Activated CD4-positive, alpha-beta T cell treated with anti-CD3 and anti-CD28 coated beads, Interleukin-10, Interleukin-2, amounts not matched to agents 100 ng/mL and 50 ng/mL, durations not matched to agents 16 hours and 8 hours (primary cell): ENCODE measurements around the gene LDB3.

Experiments used
- DNase-seq: peaks from one replicate; pipeline ENCODE4 v3.0.0-alpha.2; 2020

Gene LDB3

GRCh38 chr10:86688398-86688921 lies 20.1 kb downstream of the LDB3 start:
- DNase-seq, result peak; percentile 66

DNA sequence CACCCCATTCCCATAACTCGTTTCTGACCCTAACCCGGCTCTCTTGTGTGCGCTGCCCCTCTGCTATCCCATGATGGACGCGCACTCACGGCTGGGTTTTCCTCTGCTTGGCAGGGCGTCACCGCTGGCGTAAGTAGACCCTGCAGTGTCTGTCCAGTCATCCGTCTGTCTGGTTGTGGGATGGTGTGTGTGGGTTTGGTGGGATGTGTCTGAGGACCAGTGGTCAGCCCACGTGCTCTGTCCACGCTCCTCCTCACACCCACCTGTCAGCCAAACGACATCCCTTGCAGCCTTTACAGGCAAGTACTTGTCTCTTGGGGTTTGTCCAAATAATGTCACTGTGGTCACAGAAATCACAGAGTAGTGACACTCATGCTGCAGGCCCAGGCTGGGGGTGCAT lies 20.8 kb downstream of the LDB3 start:
- no peak for DNase-seq

DNA sequence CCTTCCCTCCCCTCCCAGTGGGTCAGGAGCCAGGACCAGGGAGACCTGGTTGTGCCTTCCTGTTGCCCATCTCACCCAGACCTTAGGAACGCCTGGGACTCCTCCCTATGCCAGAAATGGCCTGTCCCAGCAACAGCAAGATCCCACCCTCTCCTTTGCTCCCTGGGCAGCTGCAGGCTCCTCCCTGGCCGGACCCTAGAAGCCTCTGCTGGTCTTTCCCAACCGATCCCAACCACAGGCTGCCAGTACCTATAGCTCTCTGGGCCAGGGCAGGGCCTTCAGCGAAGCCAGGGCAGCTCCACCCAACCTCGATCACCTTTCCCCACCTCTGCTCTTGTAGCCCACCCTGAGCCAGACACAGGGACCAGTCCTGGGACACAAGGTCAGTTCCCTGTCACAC lies 21.9 kb downstream of the LDB3 start:
- no peak for DNase-seq

GRCh38 chr10:86690657-86691084 lies 22.4 kb downstream of the LDB3 start:
- DNase-seq, result no peak

- DNase-seq, result no peak
Observed at GRCh38 chr10:86691333-86692022, 23.2 kb downstream of the LDB3 start.

DNA sequence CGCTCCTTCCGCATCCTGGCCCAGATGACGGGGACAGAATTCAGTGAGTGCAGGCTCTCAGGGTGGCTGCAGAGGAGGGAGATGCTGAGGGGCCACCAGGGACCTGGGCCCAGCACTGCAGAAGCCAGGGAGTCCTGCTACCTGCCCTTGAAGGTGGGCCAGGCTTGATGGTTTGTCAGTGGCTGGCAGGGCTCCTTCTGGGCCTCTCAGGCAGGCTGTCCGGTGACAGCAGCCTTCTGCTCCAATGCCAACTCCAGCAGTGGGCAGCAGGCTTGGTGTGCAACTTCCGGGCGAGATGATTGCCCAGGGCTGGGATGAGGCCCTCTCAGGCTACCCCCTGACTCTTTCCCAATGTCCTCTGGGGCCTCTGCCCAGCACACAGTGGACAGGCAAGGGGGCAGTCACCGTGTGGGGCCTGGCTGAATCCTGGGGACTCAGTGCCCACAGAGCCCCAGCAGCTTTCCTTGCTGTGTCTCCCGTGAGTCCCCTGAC lies 23.8 kb downstream of the LDB3 start:
- DNase-seq, result no peak

GRCh38 chr10:86692664-86693063 lies 24.4 kb downstream of the LDB3 start:
- DNase-seq, result no peak

- DNase-seq, result no peak
Observed at GRCh38 chr10:86693275-86693674, 25.0 kb downstream of the LDB3 start.

GRCh38 chr10:86693721-86694369 lies 25.5 kb downstream of the LDB3 start:
- peak; percentile 35 for DNase-seq

GRCh38 chr10:86698207-86698940 lies 30.1 kb downstream of the LDB3 start:
- no peak for DNase-seq

DNA sequence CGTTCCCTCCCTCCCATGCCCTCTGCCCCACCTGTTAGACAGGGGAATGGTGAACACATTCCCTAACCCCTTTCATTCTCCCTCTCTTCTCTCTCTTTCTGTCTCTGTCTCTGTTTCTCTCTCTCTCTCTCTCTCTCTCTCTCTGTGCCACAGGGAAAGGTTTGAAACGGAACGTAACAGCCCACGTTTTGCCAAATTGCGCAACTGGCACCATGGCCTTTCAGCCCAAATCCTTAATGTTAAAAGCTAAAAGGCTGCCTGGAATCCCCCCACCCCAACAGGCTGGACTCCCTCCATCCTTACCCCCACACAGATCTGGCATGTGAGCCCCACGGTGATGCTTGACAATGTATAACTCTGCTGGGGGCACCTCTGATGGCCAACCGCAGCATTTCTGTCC lies 30.8 kb downstream of the LDB3 start:
- no peak for DNase-seq

- DNase-seq, result no peak
Observed at GRCh38 chr10:86699541-86699940, 31.2 kb downstream of the LDB3 start.

DNA sequence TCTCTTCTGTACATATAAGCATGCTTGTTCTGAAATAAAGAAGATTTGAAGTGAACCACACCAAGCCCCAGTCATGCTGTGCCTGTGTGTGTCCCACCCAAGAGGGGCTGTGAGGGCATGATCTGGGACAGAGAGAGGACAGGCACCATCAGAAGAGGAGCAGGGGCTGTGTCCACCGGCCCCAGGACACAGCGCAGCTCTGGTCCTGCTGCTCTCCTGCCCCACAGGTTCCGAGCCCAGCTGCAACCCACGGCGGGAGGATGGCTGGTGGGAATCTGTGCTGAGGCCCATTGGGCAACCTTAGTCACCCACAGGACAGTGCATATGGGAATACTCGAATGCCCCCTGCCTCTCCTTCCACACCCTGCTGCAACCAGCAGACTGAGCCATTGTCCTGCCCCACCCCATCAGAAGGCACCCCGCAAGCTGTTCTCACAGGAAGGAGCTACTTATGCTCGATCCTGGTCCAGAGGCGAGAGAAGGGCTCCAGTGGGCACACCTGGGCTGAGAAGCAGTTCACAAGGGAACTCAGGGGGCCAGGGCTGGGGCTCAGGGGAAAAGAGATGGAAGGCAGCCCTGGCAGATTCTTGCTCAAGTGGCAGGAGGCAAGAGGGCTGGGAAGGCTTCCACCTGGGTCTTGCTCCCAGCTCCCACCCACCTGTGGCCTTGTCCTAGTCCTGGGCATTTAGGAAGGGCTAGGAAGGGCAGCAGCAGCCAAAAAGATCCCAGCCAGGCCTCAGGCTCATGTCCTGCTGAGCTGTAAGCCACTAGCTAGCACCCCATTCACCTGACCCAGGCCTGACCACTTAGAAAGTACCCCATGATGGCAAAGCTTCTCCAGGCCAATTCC lies 31.9 kb downstream of the LDB3 start:
- DNase-seq, result no peak

DNA sequence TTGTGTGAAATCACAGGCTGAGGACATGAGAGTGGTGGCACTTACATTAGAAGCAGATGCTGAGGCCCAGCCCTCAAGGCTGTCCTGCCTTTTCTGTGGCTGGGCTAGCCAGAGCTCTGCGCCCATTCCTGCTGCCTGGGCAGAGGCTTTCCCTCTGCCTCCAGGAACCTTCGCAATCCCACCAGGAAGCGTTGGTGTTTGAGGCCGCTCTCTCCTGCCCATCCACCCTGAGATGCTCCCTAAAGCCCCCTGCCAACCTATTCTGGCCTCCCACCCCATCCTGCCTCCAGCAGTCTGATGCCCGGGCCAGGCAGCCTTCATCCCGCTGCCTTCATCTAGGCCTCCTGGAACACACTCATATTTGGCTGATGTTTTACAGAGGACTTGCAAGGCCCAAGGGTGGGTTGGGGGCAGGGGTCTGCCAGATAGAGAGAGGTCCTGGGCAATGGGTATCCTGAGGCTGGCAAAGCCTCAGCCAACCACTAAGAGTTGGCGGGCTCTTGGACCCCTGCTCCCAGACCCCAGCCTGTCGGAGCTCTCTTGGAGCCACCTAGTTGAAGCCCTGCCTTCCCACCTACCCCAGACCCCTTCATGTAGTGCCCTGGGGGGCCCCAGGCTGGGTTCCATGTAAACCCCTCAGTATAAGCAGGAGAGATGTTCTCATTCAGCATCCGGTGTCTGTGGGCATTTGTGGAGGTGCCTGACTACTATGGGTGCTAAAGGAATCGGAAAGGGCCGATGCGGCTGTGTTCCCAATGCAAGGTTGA lies 32.7 kb downstream of the LDB3 start:
- no peak for DNase-seq

DNA sequence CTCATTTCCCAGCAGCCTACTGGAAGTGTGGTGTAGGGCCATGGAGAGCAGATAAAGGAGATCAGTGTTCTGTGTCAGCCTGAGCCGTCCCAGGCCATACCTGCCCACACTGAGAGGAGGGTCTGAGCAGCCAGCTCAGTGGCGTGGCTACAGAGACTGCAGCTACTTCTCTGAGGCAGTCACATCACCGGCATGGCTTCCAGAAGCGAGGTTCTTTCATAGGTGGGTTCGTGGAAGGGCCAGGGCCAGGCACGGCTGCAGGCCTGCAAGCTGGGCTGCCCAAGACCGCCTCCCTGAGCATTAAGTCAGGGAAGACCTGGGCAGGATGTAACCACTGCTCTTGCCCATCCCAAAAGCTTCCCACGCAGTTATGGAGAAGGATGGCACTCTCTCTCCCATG lies 34.9 kb downstream of the LDB3 start:
- DNase-seq, result no peak

DNA sequence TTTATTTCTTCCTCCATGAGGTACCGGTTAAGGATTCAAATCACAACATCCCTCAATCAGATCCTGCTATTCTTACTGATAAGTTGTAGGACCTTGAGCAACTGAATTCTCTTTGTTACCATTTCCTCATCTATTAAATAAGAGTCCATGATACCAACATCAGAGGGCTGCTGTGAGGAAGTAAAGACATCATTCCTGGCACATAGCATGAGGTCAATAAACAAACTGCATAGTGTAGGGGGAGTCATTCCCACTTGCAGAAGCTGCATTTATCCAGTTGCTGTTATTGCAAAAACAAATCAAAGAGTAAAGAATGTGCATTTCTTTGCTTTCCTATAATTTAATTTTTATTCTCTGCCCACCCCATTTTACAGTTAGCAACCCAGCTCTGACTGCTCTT lies 36.8 kb downstream of the LDB3 start:
- no peak for DNase-seq

- no peak for DNase-seq
Observed at GRCh38 chr10:86705905-86706304, 37.6 kb downstream of the LDB3 start.

- no peak for DNase-seq
Observed at GRCh38 chr10:86706401-86706841, 38.1 kb downstream of the LDB3 start.

DNA sequence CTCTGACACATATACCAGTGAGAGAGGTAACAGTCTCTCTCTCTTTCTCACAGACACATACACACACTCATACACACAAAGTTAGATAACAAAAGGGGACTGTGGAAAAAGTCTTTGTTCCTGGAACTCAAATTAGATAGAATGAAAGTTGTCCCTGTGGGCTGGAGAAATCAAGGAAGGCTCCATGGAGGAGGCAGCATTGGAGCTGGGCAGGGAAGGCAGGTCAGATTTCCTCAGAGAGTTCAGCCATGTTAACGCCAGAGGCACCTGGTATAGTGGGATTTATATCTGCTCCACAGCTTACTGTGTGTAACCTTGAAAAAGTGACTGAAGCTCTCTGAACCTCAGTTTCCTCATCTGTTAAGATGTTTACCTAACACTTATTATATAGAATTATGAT lies 38.7 kb downstream of the LDB3 start:
- DNase-seq, result no peak

GRCh38 chr10:86707505-86707904 lies 39.2 kb downstream of the LDB3 start:
- DNase-seq, result no peak

DNA sequence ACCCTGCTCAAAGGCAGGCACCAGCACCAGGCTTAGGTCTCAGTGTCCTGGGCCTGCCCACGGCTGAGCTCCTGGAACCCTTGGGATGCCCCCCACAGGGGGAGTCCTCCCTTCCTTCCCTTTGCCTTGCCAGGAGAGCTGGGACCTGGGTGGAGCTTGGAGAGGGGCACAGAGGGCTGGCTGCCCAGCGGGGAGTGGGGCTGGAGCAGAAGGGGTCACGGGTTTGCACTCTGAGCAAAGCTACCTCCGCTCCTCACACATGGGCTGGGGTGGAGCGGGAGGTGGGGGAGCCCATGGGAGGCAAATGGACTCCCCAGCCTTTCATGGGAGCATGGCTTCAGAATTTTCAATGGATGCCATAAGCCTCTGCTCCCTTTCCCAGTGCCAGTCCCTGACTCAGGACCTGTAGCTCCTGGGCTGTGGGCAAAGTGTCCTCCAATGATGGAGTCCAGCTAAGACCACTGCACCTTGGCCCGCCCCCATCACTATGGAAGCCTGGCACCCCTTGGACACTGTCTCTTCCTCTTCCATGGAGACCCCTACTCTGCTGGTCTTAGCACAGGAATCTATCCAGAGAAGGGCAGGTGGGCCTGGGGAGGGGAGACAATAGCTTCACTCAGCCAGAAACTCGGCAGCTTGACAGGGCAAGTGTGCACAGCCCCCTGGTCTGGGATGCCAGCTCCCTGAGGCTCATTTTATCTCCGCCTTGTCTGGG lies 39.9 kb downstream of the LDB3 start:
- no peak for DNase-seq
